NCI-H524 (cell line): ENCODE measurements around the gene FOXP1.
"Not testable (repeated sequence)": the region's sequence is repeated elsewhere in the genome, so short reads cannot be mapped to it uniquely, and the experiment has no call there.

Experiments
- DNase-seq, 2 experiments: peaks; one replicate each; lab custom pipeline; 2025; lab: John Stamatoyannopoulos, UW

FOXP1 gene

DNA sequence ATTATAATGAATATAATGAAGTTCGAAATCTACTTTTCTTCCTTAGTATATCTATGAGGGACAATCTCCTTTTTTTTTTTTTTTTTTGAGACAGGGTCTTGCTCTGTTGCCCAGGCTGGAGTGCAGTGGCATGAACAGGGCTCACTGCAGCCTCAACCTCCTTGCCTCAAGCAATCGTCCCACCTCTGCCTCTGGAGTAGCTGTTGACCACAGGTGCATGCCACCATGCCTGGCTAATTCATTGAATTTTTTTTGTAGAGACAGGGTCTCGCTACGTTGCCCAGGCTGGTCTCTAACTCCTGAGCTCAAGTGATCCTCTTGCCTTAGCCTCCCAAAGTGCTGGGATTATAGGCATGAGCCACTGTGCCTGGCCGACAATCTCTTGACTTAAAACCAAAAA is 607.5 kb downstream of the FOXP1 start:
- not testable (repeated sequence) for DNase-seq

DNA sequence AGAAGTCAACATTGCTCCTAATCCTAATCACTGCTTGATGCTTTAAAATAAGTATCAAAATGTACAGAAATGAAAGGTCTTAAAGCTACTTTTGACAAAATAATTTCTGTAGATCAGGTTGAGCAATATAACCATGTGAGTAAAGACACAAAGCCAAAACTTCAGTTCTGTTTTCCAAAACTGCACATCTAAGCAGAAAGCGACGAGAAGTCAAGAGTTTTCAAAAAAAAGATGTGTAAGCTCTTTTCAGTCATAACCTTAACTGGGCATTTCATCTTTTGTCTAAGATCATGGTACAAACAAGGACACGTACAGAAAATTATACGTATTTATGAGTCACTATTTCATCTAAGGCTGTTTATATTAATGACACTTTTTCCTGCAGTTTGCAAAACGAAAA is 608.8 kb downstream of the FOXP1 start:
- DNase-seq = no peak

DNA sequence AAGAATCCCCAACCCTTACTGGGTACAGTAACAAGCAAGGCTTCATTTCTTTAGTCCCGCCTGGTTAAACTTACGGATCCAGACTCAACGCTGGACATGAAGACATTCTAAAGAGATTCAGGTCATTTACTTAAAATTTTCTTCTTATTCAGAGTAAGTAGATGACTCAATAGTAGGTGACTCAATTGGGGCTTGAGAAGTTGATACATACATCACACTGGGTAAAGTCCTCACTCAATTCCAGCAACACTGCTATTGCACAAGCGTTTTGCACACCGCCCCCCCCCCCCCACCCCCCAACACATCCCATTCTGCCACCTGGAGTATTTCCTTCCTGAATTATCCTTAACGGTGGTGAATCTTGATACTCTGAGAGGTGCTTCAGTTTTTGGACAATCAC is 610.0 kb downstream of the FOXP1 start:
- DNase-seq = no peak

DNA sequence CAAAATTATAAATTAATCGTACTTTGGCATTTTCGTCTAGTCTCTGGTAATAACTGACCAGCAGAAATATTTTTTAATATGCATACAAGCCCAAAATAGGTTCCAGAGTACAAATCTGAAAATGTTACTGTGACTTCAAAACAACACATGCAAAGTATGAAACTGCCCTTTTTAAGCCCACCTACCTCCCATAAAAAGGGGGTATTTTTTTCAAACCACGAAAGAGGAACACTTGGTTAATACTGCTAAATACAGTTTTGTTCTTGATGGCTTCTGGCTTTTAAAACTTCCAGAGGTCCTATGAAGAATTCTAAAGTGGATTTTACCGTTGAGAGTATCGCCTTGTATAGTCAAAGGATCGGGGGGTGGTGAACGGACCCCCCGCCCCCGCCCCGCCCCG is 610.7 kb downstream of the FOXP1 start:
- no peak for DNase-seq

DNA sequence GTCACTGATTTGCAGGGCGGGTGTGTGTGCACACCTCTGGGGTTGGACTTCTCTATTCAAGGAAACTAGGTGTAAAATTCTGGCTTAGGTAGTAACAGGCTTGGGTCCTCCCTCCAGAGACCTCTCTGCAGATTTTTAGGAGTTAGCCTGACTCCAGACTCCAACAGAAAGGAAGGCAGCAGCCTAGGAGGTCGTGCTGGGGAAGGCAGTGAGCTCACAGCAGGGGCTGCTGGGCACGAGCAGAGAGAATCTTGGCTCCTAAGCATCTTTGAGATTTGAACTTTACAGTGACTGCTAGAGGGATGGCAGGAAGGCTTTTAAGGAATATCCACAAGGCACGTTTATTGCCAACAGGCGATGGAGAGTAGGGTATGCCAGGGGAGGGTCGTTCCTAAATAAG is 612.6 kb downstream of the FOXP1 start:
- DNase-seq = no peak

DNA sequence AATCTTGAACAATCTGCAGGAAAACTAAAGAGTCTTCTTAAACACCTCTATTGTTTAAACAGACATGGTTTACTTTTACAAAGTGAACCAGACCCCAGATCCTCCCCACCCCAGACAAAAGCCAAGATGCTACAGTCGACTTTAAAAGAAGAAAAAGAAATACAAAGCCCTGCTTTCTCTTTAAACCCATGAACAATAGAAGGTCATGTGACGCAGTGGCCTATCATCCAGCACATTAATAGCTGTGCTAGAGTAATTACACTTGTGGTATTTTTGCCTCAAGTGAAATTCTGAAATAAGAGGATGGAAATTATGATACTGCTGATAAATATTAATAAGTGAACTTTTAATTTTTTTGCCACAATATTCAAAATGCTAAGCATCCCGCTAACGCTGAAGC is 613.4 kb downstream of the FOXP1 start:
- no peak for DNase-seq

DNA sequence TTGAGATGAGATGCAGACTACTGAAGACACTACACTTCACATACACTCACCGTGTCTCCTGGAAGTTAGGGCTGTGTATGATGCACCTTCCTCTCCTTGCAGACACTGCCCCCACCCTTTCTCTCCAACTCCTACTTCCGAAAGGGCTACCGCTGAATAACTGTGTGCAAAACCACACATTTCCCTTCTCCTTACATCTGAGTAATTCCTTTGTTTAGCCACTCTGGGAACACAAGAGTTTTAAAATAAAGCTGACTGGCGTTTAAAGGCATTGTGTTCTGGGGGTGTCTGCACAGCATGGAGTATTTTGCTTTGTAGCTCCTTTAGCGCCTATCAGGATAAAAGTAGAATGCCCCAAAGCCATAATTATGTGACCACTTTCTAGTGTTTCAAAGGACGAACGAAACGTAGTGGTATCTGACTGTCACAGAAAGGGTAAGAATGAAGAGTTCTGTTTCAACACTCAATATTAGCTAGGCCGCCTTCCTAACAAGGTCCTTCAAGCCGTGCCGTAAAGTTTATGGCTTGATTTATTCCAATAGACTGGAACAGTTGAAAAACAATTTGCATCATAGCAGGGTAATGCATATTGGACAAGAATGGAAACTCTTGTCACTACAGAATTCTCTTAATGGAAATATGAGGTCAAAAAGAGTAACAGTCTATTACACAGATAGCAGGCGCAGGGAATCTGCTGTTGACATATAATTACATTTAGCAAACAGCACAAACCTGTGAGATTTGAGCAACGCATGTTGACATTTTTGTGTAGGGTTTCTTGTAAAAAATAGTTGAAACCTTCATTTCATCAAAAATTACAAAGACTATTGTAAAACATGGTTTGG is 619.9 kb downstream of the FOXP1 start:
- DNase-seq = no peak

DNA sequence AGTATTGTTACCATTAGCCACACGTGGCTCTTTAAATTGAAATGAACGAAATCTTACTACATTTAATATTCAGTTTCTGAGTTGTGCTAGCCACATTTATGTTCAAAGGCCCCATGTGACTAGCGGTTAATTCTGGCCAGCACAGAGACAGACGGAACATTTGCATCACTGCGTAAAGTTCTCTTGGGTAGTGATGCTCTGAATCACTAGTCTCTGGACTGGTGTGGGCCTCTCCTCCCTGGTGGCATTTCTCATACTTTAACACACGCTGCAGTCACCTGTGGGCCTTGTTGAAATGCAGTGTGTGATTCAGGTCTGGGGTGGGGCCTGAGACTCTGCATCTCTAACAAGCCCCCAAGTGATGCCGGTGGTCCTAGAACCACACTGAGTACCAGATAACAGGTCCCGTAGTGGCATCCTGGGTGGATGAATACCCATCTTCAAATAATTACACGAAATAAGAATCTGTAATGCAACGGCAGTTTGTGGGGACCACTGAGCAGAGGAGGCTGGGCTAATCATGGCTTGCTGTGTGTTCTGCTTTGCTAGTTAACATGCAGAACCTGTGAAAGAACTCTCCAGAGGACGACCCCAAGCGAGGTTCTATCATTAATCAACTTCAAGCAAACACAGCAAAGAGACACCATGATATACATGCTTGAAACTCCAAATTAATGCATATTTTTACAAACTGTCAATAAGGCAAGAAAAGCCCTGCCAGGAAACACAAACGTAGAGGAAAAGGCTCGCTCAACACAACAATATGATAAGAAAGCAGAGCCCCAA is 623.8 kb downstream of the FOXP1 start:
- no peak for DNase-seq

DNA sequence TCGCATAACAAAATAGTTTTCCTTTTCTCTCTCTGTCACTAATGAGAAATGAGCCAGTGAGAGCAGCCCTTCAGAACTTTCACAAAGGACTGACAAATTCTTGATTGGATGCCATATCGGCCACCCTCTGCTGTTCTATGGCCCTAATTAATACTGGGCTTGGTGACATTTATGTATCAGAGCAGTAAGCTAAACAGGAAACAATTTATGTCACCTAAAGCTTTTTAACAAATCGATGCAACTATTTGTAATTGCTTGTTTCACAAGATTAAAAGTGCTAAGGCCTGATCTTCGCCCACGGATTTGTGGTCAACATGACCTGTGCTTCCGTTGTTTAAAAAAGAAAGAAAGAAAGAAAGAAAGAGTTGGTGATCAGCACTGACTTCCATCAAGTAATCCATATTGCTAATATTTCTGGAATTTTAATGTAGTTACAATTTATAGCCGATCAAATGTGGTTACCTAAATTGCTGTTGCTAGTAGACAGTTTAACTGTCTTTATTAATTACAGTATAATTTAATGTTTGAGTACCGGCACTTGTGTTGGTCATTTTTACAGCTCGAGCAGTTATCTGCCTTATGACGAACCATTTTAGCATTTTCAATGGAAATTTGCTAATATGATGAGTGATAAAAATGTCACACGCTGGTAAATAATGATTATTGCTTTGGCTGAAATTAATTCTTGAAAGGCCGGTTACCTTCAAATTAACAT is 631.3 kb downstream of the FOXP1 start:
- DNase-seq = no peak

DNA sequence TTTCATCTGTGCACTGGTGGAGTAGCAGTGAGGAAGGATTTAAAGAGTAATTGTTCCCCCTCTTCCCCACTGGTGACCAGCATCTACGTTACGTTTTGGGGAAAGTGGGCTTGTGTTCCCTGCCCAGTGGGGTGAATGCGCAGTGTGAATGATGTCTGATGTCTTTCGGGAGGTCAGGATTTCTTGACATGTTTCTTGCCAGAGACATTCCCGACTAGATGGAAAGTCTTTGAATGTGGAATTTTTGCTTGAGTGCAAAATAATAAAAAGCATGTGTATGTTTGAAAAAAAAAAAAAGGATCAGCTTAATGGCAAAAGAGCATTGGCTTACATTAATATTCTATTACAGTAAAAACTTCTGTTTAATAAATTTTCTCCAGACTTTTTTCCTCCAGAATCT is 632.2 kb downstream of the FOXP1 start:
- DNase-seq = no peak

DNA sequence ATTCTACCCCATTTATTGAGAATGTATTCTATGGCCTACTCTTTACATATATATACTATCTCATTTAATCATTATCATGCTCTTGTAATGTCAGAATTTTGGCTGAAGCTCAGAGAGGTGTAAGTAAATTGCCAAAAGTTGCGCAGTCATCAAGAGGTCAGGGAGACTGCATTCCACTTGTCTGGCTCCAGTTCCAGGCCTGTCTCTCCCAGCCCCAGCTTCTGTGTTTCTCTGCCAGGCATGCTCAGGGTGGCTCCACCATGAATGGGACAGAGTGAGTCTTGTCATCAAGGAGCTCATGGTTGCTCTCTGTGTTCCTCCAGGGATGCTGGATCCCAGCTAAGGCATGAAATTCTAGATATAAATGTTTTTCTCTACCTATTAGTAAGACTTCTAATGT is 635.9 kb downstream of the FOXP1 start:
- no peak for DNase-seq

DNA sequence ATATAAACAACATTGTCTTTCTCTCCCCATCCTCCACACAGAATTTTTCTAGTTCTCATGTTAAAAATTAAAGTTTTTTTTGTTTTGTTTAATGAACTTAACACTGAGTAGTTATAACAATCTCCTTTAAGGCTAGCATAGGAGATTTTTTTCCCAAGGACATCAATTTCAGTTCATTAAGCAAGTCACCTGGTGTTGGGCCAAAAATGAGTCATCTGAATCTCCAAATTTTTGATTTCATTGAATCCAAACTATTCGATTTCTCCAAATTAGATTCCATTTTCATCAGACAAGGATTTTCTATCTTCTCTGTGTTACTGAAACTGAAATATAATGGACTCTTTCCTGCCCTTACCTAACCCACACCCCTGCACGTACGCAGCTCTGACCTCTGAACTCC is 639.6 kb downstream of the FOXP1 start:
- no peak for DNase-seq

DNA sequence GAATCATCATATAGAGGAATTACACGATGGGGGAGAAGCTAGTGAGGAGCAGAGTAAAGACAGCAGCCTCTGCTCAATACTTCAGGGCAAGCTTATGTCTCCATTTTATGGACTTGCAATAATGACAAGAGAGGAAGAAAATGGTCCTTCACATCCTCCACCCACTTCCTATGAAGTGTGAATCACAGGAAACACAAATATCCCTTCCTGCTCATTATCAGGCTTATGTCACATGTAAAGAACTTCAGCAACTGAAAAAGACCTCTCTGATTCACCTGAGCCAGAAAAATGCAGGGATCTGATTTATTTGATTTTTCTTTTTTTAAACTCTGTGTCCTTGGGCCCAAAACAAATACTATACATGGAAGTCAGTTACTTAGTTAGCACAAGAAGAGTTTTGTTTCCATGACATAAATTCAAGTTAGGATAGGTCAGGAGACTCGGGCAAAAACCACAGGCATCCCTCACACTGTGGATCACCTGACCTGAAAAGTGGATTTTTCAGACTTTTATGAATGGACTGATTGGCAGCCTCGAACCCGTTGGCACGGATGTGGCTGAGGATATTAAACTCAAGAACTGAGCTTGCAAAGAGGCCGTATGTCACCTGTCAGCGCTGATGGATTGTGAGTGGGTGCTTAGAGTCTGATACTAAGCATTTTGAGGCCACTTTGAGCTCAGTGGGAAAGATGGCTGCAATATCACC is 650.3 kb downstream of the FOXP1 start:
- peak; percentile 3 to 22 for DNase-seq

DNA sequence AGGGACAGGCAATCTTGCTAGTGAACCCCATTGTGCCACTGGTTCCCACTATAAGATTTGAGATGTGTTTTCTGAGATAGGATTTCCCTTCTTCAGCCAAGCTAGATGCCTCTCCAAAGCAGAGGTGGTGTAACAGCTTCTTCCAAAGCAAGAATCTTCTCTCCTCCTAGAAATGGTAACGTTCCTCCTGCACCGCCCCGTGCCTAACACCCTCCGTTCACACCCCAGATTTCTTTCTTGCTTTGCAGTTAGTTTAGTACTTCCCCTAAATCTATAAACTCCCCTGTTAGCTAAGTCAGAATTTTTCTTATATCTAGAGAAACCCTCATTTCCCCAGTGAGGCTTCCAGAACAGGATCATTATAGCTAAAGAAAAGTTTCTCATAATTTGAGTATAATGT is 653.5 kb downstream of the FOXP1 start:
- no peak for DNase-seq

DNA sequence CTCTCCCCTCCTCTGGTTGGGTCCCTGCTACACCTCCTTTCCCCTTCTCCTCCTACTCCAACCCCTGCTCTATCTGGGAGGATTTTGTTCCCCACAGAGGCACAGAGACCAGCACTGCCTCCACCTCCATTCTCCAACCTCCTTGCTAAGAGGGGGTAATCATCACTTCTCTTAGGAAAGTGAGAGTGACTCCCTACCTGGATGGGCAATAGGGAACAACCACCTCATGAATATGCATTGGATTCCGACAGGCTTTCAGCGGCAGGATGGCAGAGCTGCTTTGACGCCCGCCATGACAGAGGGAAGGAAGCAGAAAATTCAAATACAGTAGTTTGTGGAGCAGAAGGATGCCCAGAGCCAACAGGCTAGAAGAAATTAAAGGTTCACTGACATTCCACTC is 656.3 kb downstream of the FOXP1 start:
- DNase-seq = no peak

DNA sequence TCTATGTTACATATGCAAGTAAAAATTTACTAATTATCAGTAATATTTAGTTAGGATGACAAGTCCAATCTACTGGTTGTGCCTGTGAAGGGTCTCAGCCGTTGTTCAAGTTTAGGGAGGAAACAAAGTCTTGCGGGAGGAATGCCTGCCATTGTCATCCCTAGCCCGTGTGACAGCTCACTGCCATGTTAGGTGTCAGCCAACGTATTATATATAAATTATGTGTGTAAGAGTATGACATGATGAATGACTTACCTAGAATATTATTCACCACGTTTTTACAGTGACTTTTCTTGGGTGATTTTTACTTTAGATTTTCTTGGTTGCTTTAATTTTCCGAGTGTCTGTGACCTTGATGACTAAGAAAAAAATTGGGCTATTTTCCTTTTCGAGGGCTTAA is 656.7 kb downstream of the FOXP1 start:
- DNase-seq = no peak

DNA sequence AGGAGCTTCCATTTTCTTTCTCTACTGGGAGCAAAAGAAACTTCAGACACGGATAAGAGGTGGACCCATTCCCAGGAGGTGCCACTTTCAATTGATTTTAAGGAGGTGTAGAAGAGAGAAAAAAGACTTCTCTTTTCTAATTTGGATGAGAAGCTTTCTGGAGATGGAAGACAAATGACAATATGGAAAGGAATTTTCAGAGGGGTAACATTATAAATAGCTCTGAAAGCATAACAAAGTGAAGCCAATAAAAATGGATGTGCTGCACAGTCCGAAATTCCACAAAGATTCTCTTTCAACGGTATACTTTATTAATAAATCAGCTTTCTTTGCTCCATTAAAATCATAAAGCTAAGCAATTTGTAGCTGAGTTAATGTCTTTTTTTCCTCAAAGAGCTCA is 663.9 kb downstream of the FOXP1 start:
- no peak for DNase-seq

DNA sequence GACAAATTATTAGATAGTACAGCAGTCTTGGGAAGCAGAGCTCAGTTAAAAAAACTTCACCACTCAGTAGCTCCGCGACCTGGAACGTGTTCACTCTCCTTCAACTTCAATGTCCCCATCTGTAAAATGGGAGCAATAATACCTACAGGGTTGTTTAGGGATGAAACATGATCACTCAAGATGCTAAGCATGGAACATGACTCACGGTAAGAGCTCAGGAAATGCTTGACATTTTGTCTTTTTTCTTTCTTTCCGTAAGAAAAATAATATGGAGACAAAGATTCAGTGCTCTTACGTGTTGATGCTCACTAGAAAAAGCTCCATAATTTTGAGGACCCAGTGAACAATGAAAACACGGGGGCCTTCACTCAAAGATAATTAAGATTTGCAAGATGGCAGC is 664.4 kb downstream of the FOXP1 start:
- no peak for DNase-seq

DNA sequence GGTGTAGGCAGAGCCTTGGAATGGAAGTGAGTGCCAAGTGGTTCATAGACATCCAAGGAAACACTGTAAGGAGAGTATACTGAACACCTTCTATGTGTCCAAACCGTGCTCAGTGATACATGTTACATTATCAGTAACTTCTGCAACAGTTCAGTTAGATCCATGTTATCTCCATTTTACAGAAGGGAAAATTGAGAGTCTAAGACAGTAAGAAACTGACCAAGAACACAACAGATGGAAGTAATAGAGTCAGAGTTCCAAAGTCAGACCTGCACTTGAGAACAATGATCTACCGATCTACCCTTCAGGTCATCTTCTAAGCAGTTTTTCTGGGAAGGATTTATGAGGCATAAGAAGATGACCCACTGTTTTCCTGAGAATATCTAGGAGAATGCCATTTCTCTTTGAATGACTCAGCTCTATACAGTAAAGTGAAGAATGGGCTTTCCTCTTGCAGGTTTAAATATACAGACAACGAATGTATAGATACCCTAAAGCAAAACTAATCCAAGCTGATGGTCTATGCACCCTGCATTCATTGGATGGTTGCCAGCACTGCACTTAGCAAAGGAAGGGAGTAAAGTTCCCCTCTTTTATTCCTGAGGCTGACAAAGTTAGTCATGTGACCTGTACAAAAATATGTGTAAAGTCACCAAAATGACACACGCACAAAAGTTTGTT is 667.0 kb downstream of the FOXP1 start:
- DNase-seq = no peak

DNA sequence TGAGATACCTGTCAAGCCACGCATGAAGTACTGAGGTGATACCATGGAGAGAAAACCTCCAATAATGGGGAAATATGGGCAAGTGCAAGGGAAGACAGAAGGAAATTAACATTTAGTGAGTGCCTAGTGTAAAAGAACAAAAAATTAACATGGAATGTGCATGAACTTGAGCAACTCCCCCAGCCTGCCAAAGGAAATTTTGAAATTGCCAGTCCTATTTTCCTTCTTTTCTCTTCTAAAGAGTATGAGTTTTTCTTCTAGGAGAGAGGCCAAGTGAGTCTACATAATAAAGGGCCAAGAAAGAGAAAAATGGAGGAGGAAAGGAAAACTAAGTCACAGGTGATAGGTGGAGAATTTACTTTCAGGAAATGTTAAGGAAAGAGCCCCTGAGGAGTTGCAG is 668.7 kb downstream of the FOXP1 start:
- DNase-seq = no peak

DNA sequence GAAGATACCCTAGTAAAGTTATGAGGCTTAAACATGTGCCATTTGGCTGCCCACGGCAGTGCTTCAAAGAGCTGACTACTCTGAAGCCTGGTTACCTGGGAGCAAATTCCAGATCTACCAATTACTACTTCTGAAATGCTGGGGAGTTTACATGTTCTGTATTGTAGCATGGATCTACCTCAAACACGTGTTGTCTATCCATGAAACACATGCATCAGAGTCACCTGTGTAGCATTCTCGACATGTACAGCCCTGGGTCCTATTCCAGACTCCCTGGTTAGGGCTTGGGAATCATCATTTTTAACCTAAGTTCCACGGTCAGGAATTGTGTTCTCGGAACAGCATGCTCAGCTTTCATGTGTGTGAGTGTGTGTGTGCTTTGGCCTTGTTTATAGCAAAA is 671.8 kb downstream of the FOXP1 start:
- DNase-seq = no peak

DNA sequence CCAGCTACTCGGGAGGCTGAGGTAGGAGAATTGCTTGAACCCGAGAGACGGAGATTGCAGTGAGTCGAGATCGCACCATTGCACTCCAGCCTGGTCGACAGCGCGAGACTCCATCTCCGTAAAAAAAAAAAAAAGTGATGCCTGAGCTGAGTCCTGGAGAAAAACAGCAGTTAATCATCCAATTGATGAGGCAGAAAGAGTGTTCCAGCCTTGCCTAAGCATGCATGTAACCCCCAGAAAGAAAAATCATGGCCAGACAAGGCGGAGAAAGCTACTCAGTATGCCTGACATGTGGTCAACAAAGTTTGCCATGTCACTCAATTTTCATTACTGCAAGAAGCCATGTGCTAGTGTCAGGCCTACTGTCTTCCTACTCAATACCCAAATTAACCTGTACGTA is 678.0 kb downstream of the FOXP1 start:
- DNase-seq = no peak
